Measurements from ENCODE around the gene ZDHHC14. TPM values are rescaled to one million over a fixed set of nuclear protein-coding genes. Genes with fewer than 3 reads are reported as not detected.

ZDHHC14 gene
- total RNA-seq, 1 experiment from 2014 or later, result 3.2 TPM

GRCh38 chr6:157706883-157707282, 325.9 kb downstream of the ZDHHC14 start:
- ChIA-PET POLR2A (no interaction called here), CTCF (no interaction called here)
- DNase-seq (ENCODE audit: unreplicated experiment), result no peak
- Mint-ChIP-seq H3K9me3 (ENCODE audit: unreplicated experiment) (no peaks in the 10 kb centered on the region), H3K4me1 (ENCODE audit: insufficient read depth, unreplicated experiment) (peaks cover 25% of the 10 kb centered on the region), H3K4me3 (ENCODE audit: unreplicated experiment) (no peak overlapping the region), H3K36me3 (ENCODE audit: insufficient read depth, unreplicated experiment) (no peaks in the 10 kb centered on the region), H3K27me3 (ENCODE audit: insufficient read depth, unreplicated experiment) (no peaks in the 10 kb centered on the region), H3K27ac (ENCODE audit: low read depth, unreplicated experiment) (no peak overlapping the region)
- intact Hi-C loops (cut with micrococcal nuclease), result no loop called here
- no peak for TF ChIP-seq CTCF (IDR thresholded peaks at IDR 0.05; ENCODE audit: unreplicated experiment)
- BruUV-seq (replicated peaks), result no TSS peak

- TF ChIP-seq CTCF (IDR thresholded peaks at IDR 0.05; ENCODE audit: unreplicated experiment), result no peak
- CTCF ChIA-PET, result no interaction called here
These were observed 326.6 kb downstream of the ZDHHC14 start for GRCh38 chr6:157707576-157707975.

GRCh38 chr6:157708239-157708638, 327.2 kb downstream of the ZDHHC14 start:
- Mint-ChIP-seq H3K36me3 (ENCODE audit: insufficient read depth, unreplicated experiment) (no peaks in the 10 kb centered on the region), H3K4me1 (ENCODE audit: insufficient read depth, unreplicated experiment) (peaks cover 13% of the 10 kb centered on the region), H3K27ac (ENCODE audit: low read depth, unreplicated experiment) (no peak overlapping the region), H3K27me3 (ENCODE audit: insufficient read depth, unreplicated experiment) (no peaks in the 10 kb centered on the region), H3K9me3 (ENCODE audit: unreplicated experiment) (no peaks in the 10 kb centered on the region), H3K4me3 (ENCODE audit: unreplicated experiment) (no peak overlapping the region)
- ChIA-PET POLR2A (interaction anchor here (0.6 to 0.9 kb wide), 2 partner anchors 19 to 116 kb away, joined by 3 read pairs; no protein-coding TSS in a partner anchor), CTCF (no interaction called here)
- BruUV-seq (replicated peaks), result no TSS peak
- intact Hi-C loops (cut with micrococcal nuclease), result no loop called here
- no peak for DNase-seq (ENCODE audit: unreplicated experiment)
- no peak for TF ChIP-seq CTCF (IDR thresholded peaks at IDR 0.05; ENCODE audit: unreplicated experiment)

More at GRCh38 chr6:157707576-157707975, 326.6 kb downstream of the ZDHHC14 start:
- Mint-ChIP-seq H3K27ac (ENCODE audit: low read depth, unreplicated experiment) (no peak overlapping the region), H3K36me3 (ENCODE audit: insufficient read depth, unreplicated experiment) (no peaks in the 10 kb centered on the region), H3K4me3 (ENCODE audit: unreplicated experiment) (no peak overlapping the region), H3K9me3 (ENCODE audit: unreplicated experiment) (no peaks in the 10 kb centered on the region), H3K27me3 (ENCODE audit: insufficient read depth, unreplicated experiment) (no peaks in the 10 kb centered on the region), H3K4me1 (ENCODE audit: insufficient read depth, unreplicated experiment) (peaks cover 19% of the 10 kb centered on the region)
- intact Hi-C loops (cut with micrococcal nuclease), result no loop called here
- no TSS peak for BruUV-seq (replicated peaks)
- POLR2A ChIA-PET, result interaction anchor here (0.9 kb wide), 1 partner anchor 20 kb away, joined by 3 read pairs; no protein-coding TSS in a partner anchor
- DNase-seq (ENCODE audit: unreplicated experiment), result no peak

- intact Hi-C loops (cut with micrococcal nuclease), result no loop called here
- H3K36me3 Mint-ChIP-seq (ENCODE audit: insufficient read depth, unreplicated experiment), result no peaks in the 10 kb centered on the region
- CTCF ChIA-PET, result no interaction called here
- BruUV-seq (replicated peaks), result no TSS peak
- POLR2A ChIA-PET, result no interaction called here
- H3K4me3 Mint-ChIP-seq (ENCODE audit: unreplicated experiment), result no peak overlapping the region
- peaks cover 12% of the 10 kb centered on the region for H3K4me1 Mint-ChIP-seq (ENCODE audit: insufficient read depth, unreplicated experiment)
- no peak overlapping the region for H3K27ac Mint-ChIP-seq (ENCODE audit: low read depth, unreplicated experiment)
- H3K9me3 Mint-ChIP-seq (ENCODE audit: unreplicated experiment), result no peaks in the 10 kb centered on the region
- DNase-seq (ENCODE audit: unreplicated experiment), result no peak
- no peaks in the 10 kb centered on the region for H3K27me3 Mint-ChIP-seq (ENCODE audit: insufficient read depth, unreplicated experiment)
- TF ChIP-seq CTCF (IDR thresholded peaks at IDR 0.05; ENCODE audit: unreplicated experiment), result no peak
These were observed 327.9 kb downstream of the ZDHHC14 start for GRCh38 chr6:157708933-157709332.

Measured in MCF 10A (cell line).